ENCODE data around the gene UNCX. TPM values are rescaled to one million over a fixed set of nuclear protein-coding genes. Genes with fewer than 3 reads are reported as not detected.
"Not testable (repeated sequence)": the region's sequence is repeated elsewhere in the genome, so short reads cannot be mapped to it uniquely, and the experiment has no call there.

UNCX gene
- total RNA-seq, 2 donors from 2014 or later: not detected

DNA sequence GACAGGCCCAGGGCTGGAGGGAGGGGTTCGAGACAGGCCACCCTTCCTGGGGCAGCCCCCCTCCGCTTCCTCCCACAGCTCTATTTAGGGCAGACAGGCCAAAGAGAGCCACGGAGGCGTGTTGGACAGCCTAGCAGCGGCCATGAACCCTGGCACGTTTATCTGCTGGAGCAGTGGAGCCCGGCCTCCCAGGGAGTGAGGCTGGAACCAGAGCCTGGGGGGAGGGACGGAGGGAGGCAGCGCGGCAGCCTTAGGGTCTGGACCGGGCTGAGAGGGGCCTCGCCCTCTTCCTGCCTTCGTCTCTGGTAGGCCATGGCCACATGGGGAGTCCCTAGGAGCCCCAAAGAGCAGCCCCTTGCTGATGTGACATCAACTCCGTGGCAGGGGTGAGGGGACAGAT is 17.1 kb downstream of the UNCX start:
- H3K27ac Mint-ChIP-seq: no peak overlapping the region
- no peaks in the 10 kb centered on the region for H3K4me1 Mint-ChIP-seq
- H3K9me3 Mint-ChIP-seq: no peaks in the 10 kb centered on the region
- H3K4me3 Mint-ChIP-seq: no peak overlapping the region
- H3K27me3 Mint-ChIP-seq: peaks cover 43% of the 10 kb centered on the region
- H3K36me3 Mint-ChIP-seq (ENCODE audit: low read depth): no peaks in the 10 kb centered on the region
- ATAC-seq (replicated peaks): no peak

GRCh38 chr7:1250901-1251300 is 18.2 kb downstream of the UNCX start:
- Mint-ChIP-seq H3K9me3 (no peaks in the 10 kb centered on the region), H3K27me3 (peaks cover 34% of the 10 kb centered on the region), H3K36me3 (ENCODE audit: low read depth) (no peaks in the 10 kb centered on the region), H3K4me3 (no peak overlapping the region), H3K4me1 (no peaks in the 10 kb centered on the region), H3K27ac (no peak overlapping the region)
- no peak for ATAC-seq (replicated peaks)

- no peak overlapping the region for H3K4me3 Mint-ChIP-seq
- H3K36me3 Mint-ChIP-seq (ENCODE audit: low read depth): no peaks in the 10 kb centered on the region
- H3K27ac Mint-ChIP-seq: no peak overlapping the region
- H3K27me3 Mint-ChIP-seq: peaks cover 30% of the 10 kb centered on the region
- no peak for ATAC-seq (replicated peaks)
- H3K9me3 Mint-ChIP-seq: no peaks in the 10 kb centered on the region
- no peaks in the 10 kb centered on the region for H3K4me1 Mint-ChIP-seq
These were observed 19.3 kb downstream of the UNCX start for GRCh38 chr7:1251796-1252539.

DNA sequence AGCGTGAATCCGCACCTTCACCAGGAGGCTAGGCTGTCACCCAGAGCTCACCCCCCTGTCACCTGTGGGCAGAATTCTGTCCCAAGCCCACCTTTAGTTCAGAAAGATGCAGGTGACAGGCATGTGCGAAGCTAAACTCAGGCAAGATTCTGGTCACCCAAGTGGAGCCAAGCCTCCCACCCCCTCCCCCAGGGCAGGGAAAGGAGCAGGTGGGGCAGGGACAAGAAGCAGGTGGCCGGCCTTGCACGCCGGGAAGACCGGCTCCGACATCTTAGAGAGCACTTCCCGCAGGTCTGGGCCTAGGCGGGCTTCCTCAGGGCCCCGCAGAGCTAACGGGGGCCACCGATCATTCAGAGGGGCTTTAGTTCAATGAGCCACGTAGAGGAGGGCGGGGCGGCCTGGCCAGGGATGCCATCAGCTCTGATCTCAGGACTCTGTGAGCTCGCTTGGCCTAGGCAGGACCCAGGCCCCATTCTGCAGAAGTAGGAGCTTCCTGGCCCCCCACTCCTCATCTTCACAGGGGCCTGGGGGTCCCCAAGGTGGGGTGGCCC is 19.9 kb downstream of the UNCX start:
- Mint-ChIP-seq H3K4me3 (no peak overlapping the region), H3K9me3 (no peaks in the 10 kb centered on the region), H3K27ac (no peak overlapping the region), H3K27me3 (peaks cover 30% of the 10 kb centered on the region), H3K36me3 (ENCODE audit: low read depth) (no peaks in the 10 kb centered on the region), H3K4me1 (no peaks in the 10 kb centered on the region)
- ATAC-seq (replicated peaks): no peak

- H3K27me3 Mint-ChIP-seq: peaks cover 25% of the 10 kb centered on the region
- H3K27ac Mint-ChIP-seq: no peak overlapping the region
- H3K4me3 Mint-ChIP-seq: no peak overlapping the region
- H3K36me3 Mint-ChIP-seq (ENCODE audit: low read depth): no peaks in the 10 kb centered on the region
- no peaks in the 10 kb centered on the region for H3K4me1 Mint-ChIP-seq
- no peak for ATAC-seq (replicated peaks)
- H3K9me3 Mint-ChIP-seq: no peaks in the 10 kb centered on the region
These were observed 21.1 kb downstream of the UNCX start for GRCh38 chr7:1253681-1254181.

DNA sequence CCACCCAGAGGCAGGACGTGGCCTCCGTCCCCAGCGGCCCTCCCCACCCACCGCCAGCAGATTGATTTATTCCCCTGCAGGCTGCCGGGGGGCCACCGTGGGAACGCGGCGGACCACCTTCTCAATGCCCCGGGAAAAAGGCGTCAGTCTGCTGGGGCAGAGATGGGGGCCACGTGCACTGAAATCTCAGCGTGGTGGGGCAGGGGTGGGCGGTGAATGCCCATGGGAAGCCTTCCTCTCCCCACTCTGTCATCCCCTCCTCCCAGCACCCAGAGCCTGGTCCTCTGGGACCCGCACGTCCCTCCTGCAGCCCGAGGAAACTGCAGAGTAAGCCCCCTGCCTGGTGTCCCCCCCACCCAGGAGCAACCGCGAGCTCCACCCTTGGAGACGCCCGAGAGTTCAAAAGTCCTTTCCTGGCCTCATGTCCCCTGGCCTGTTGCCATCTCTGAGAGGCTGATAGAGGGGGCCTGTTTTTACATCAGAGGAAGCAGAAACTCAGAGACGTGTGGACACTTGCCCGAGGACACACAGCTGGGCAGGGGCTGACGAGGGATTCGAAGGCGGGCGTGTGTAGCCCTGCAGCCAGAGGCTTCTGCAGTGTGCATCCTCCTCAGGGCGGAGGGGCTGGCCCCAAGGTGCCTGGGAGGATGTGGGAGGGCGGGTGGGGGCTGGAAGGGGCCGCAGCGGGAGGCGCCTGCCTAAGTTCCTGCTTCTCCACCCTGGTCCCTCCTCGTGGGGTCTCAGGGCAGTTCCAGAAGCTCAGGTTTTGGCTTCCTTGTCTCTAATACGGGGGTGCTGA is 21.8 kb downstream of the UNCX start:
- no peaks in the 10 kb centered on the region for H3K9me3 Mint-ChIP-seq
- ATAC-seq (replicated peaks): no peak

GRCh38 chr7:1255080-1255816 is 22.6 kb downstream of the UNCX start:
- peaks cover 20% of the 10 kb centered on the region for H3K27me3 Mint-ChIP-seq
- H3K36me3 Mint-ChIP-seq (ENCODE audit: low read depth): no peaks in the 10 kb centered on the region
- no peak for ATAC-seq (replicated peaks)
- H3K9me3 Mint-ChIP-seq: no peaks in the 10 kb centered on the region
- no peak overlapping the region for H3K4me3 Mint-ChIP-seq
- no peak overlapping the region for H3K27ac Mint-ChIP-seq
- no peaks in the 10 kb centered on the region for H3K4me1 Mint-ChIP-seq

More for the DNA sequence above, 21.8 kb downstream of the UNCX start:
- Mint-ChIP-seq H3K36me3 (ENCODE audit: low read depth) (no peaks in the 10 kb centered on the region), H3K4me3 (no peak overlapping the region), H3K27me3 (peaks cover 25% of the 10 kb centered on the region), H3K27ac (no peak overlapping the region), H3K4me1 (no peaks in the 10 kb centered on the region)

DNA sequence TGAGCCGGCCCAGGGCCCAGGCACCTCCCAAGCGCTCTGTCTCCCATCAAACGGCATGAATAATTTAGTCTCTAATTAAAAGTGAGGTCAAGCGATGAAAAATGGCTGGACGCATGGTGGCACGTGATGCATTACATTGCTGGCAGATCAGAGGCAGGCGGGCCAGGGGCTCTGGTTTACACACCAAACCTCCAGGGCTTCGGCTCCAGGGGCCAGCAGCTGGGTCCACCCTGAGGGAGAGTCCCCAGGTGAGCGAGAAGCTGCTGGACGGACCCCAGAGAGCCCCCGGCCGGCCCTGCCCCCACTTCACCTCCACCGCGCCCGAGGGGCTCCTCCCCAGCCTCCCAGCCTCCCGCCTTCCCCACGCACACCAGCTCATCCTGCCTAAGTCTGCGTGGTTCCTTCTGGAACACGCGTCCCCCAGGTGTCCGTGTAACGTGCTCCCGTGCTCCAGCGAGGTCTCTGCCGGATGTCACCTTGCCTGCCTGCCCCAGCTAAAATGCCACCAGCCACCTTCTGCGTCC is 23.2 kb downstream of the UNCX start:
- Mint-ChIP-seq H3K27me3 (peaks cover 23% of the 10 kb centered on the region), H3K9me3 (no peaks in the 10 kb centered on the region), H3K36me3 (ENCODE audit: low read depth) (no peaks in the 10 kb centered on the region), H3K4me3 (no peak overlapping the region), H3K27ac (no peak overlapping the region), H3K4me1 (no peaks in the 10 kb centered on the region)
- ATAC-seq (replicated peaks): no peak

DNA sequence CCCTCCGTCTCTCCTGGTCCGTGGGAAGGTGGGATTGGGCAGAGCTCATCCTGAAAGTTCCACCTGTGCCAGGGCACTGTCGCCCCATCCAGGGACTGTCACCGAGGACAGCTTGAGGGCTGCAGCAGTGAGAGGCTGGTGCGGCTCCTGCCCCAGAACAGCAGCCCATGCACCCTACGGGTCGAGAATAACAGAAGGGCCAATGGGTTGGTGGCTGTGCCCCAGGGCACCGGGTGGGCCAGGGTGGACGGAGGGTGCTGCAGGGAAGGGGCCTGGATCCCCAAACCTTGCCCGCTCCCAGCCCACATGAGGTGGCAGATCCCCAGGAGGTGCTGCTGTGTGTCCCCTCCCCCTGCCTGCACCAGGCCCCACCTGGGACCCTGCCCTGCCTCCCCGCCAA is 23.9 kb downstream of the UNCX start:
- Mint-ChIP-seq H3K36me3 (ENCODE audit: low read depth) (no peaks in the 10 kb centered on the region), H3K4me3 (no peak overlapping the region), H3K27me3 (peaks cover 19% of the 10 kb centered on the region), H3K4me1 (no peaks in the 10 kb centered on the region), H3K9me3 (no peaks in the 10 kb centered on the region), H3K27ac (no peak overlapping the region)
- no peak for ATAC-seq (replicated peaks)

- Mint-ChIP-seq H3K9me3 (no peaks in the 10 kb centered on the region), H3K4me3 (no peak overlapping the region), H3K27me3 (peaks cover 19% of the 10 kb centered on the region), H3K27ac (no peak overlapping the region), H3K36me3 (ENCODE audit: low read depth) (no peaks in the 10 kb centered on the region), H3K4me1 (no peaks in the 10 kb centered on the region)
- no peak for ATAC-seq (replicated peaks)
These were observed 24.5 kb downstream of the UNCX start for GRCh38 chr7:1257221-1257620.

DNA sequence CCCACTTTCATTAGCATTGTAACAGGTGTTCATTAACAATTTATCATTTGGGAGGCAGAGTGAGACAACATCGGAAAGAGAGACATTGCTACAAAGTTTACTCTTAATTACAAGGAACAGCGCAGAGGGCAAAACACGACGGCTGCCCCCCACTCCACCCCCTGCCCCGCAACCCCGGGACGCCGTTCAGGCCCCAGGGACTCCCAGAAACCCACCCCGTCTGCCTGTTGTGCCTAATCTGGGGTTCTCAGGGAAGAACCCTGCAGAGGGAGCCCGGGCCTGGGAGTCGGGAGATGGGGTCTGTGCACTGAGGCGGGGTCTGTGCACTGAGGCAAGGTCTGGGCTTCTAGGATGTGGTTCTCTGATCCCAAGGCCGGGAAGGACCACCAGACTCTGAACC is 25.2 kb downstream of the UNCX start:
- H3K4me3 Mint-ChIP-seq: no peak overlapping the region
- no peaks in the 10 kb centered on the region for H3K36me3 Mint-ChIP-seq (ENCODE audit: low read depth)
- H3K9me3 Mint-ChIP-seq: no peaks in the 10 kb centered on the region
- no peaks in the 10 kb centered on the region for H3K4me1 Mint-ChIP-seq
- no peak overlapping the region for H3K27ac Mint-ChIP-seq
- no peak for ATAC-seq (replicated peaks)
- peaks cover 19% of the 10 kb centered on the region for H3K27me3 Mint-ChIP-seq

- peaks cover 20% of the 10 kb centered on the region for H3K27me3 Mint-ChIP-seq
These were observed 27.1 kb downstream of the UNCX start for GRCh38 chr7:1259621-1260243.

GRCh38 chr7:1260244-1260635 is 27.6 kb downstream of the UNCX start:
- H3K36me3 Mint-ChIP-seq (ENCODE audit: low read depth): no peaks in the 10 kb centered on the region
- no peaks in the 10 kb centered on the region for H3K9me3 Mint-ChIP-seq
- no peaks in the 10 kb centered on the region for H3K4me1 Mint-ChIP-seq
- no peak overlapping the region for H3K27ac Mint-ChIP-seq
- ATAC-seq (replicated peaks): no peak
- peaks cover 25% of the 10 kb centered on the region for H3K27me3 Mint-ChIP-seq
- no peak overlapping the region for H3K4me3 Mint-ChIP-seq

More at GRCh38 chr7:1259621-1260243, 27.1 kb downstream of the UNCX start:
- no peak for ATAC-seq (replicated peaks)
- H3K9me3 Mint-ChIP-seq: no peaks in the 10 kb centered on the region
- H3K4me1 Mint-ChIP-seq: no peaks in the 10 kb centered on the region
- H3K4me3 Mint-ChIP-seq: no peak overlapping the region
- H3K36me3 Mint-ChIP-seq (ENCODE audit: low read depth): no peaks in the 10 kb centered on the region
- H3K27ac Mint-ChIP-seq: no peak overlapping the region

- peaks cover 28% of the 10 kb centered on the region for H3K27me3 Mint-ChIP-seq
- not testable (repeated sequence) for H3K9me3 Mint-ChIP-seq, H3K4me3 Mint-ChIP-seq
These were observed 28.4 kb downstream of the UNCX start for GRCh38 chr7:1261036-1261435.

More at GRCh38 chr7:1261036-1261435, 28.4 kb downstream of the UNCX start:
- not testable (repeated sequence) for ATAC-seq (replicated peaks); H3K36me3 Mint-ChIP-seq (ENCODE audit: low read depth); H3K27ac Mint-ChIP-seq; H3K4me1 Mint-ChIP-seq

All from activated T-helper 17 cell treated with anti-CD3 and anti-CD28 coated beads, Interleukin-2, amount 50 U/mL, for 72 hours (primary cell).